Measurements from ENCODE around the gene ZNF628.

- TF ChIP-seq CTCF (IDR thresholded peaks at IDR 0.05) (no peak), POLR2A (IDR thresholded peaks at IDR 0.05) (no peak)
These were observed 10.2 kb upstream of the ZNF628 start for GRCh38 chr19:55466241-55466614.
